Occipital lobe (tissue), 2 donors: Measurements from ENCODE around the gene GALNT15. TPM values are rescaled to one million over a fixed set of nuclear protein-coding genes. Genes with fewer than 3 reads are reported as not detected.

Experiments
- DNase-seq: peaks from one replicate; lab custom pipeline; 2025; lab: John Stamatoyannopoulos, UW
- total RNA-seq: library from RNA; depleted of rRNA; stranded (reverse); fragments of >200 nt; gene quantifications from one replicate; pipeline ENCODE4 v1.2.3, GENCODE V29; 2014

The GALNT15 gene
- total RNA-seq, 1 donor from 2014 or later, result 2.0 TPM

GRCh38 chr3:16222547-16222946 is 48.1 kb downstream of the GALNT15 start:
- DNase-seq, result no peak

- no peak for DNase-seq
Observed at GRCh38 chr3:16224325-16224724, 49.8 kb downstream of the GALNT15 start.

- DNase-seq, result no peak
Observed at GRCh38 chr3:16227566-16227965, 53.1 kb downstream of the GALNT15 start.

GRCh38 chr3:16229681-16230080 is 55.2 kb downstream of the GALNT15 start:
- DNase-seq, result no peak

GRCh38 chr3:16231983-16232382 is 57.5 kb downstream of the GALNT15 start:
- DNase-seq, result no peak

- no peak for DNase-seq
Observed at GRCh38 chr3:16233806-16234205, 59.3 kb downstream of the GALNT15 start.

GRCh38 chr3:16234281-16234680 is 59.8 kb downstream of the GALNT15 start:
- no peak for DNase-seq

GRCh38 chr3:16236030-16236639 is 61.7 kb downstream of the GALNT15 start:
- no peak for DNase-seq

GRCh38 chr3:16236856-16237393 is 62.4 kb downstream of the GALNT15 start:
- DNase-seq, result no peak

GRCh38 chr3:16239086-16239770 is 64.7 kb downstream of the GALNT15 start:
- no peak for DNase-seq

- no peak for DNase-seq
Observed at GRCh38 chr3:16239780-16240179, 65.3 kb downstream of the GALNT15 start.

GRCh38 chr3:16240229-16241023 is 65.9 kb downstream of the GALNT15 start:
- no peak for DNase-seq

GRCh38 chr3:16241225-16241624 is 66.7 kb downstream of the GALNT15 start:
- no peak for DNase-seq

- DNase-seq, result no peak
Observed at GRCh38 chr3:16242177-16242576, 67.7 kb downstream of the GALNT15 start.

GRCh38 chr3:16243706-16244490 is 69.4 kb downstream of the GALNT15 start:
- DNase-seq, result no peak

- DNase-seq, result no peak
Observed at GRCh38 chr3:16245609-16246008, 71.1 kb downstream of the GALNT15 start.

- DNase-seq, result peak; percentile 74
Observed at GRCh38 chr3:16247282-16248061, 73.0 kb downstream of the GALNT15 start.

- no peak for DNase-seq
Observed at GRCh38 chr3:16248556-16248955, 74.1 kb downstream of the GALNT15 start.

GRCh38 chr3:16249336-16249735 is 74.9 kb downstream of the GALNT15 start:
- no peak for DNase-seq

GRCh38 chr3:16249886-16250285 is 75.4 kb downstream of the GALNT15 start:
- no peak for DNase-seq
